Effector memory CD4-positive, alpha-beta T cell (primary cell): Measurements from ENCODE around the gene CHN1.

Source experiments
- DNase-seq, 3 donors: peaks; one replicate each; pipeline ENCODE4 v3.0.0-alpha.2; 2020
- H3K27ac ChIP-seq: 2 replicates; pipeline ENCODE4 v1.7.0; 2013; ENCODE audit warnings: mild to moderate bottlenecking, low read length, moderate library complexity; ENCODE audit not compliant: insufficient read depth, poor library complexity, severe bottlenecking
- H3K27me3 ChIP-seq: replicated peaks from 2 replicates; pipeline ENCODE4 v1.7.0; 2013; ENCODE audit warnings: mild to moderate bottlenecking, low read length; ENCODE audit not compliant: insufficient read depth, control insufficient read depth, poor library complexity, severe bottlenecking
- H3K36me3 ChIP-seq: 2 replicates; pipeline ENCODE4 v1.7.0; 2013; ENCODE audit warnings: mild to moderate bottlenecking, low read length, moderate library complexity; ENCODE audit not compliant: control insufficient read depth, insufficient read depth
- H3K4me1 ChIP-seq: 2 replicates; pipeline ENCODE4 v1.7.0; 2013; ENCODE audit warnings: low read length, mild to moderate bottlenecking; ENCODE audit not compliant: control insufficient read depth, insufficient read depth, poor library complexity, severe bottlenecking
- H3K4me3 ChIP-seq: 2 replicates; pipeline ENCODE4 v1.7.0; 2013; ENCODE audit warnings: low read length, low read depth, mild to moderate bottlenecking; ENCODE audit not compliant: insufficient read depth, poor library complexity, severe bottlenecking
- H3K9me3 ChIP-seq: 2 replicates; pipeline ENCODE4 v1.7.0; 2013; ENCODE audit warnings: mild to moderate bottlenecking, low read length, moderate library complexity; ENCODE audit not compliant: control insufficient read depth

Gene CHN1

GRCh38 chr2:174863183-174863582 is 142.0 kb downstream of the CHN1 start:
- Histone ChIP-seq H3K4me1 (no peaks in the 10 kb centered on the region), H3K27ac (no peak overlapping the region), H3K36me3 (no peaks in the 10 kb centered on the region), H3K4me3 (no peak overlapping the region), H3K9me3 (no peaks in the 10 kb centered on the region), H3K27me3 (no peaks in the 10 kb centered on the region)
- no peak for DNase-seq

DNA sequence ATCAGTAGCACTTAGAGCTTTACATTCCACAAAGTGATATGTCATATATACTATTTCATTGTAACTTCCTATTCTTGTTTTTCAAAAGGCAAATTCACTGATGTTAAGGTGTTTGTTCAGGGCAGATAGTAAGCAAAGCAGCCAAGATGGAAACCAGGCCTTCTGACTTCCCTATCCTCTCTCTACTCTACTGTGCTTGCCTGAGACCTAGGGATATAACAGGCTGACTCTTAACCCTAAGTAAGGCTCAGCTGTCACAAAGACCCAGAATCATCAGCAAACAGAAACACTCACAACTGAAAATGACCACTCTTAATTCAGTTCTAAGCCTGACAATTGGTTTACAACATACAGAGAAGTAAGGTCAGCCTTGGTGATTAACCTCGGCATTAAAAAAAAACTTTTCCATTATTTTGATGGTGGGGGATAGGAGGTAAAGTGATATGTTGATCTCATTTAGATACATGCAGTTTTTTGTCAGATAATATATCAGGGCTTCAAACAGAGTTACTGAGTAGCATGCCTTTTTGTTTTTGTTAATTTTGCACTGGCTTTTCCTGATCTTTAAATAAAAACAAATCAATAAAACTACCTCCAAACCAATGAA is 145.5 kb downstream of the CHN1 start:
- Histone ChIP-seq H3K36me3 (no peaks in the 10 kb centered on the region), H3K9me3 (no peaks in the 10 kb centered on the region), H3K4me1 (no peaks in the 10 kb centered on the region), H3K27ac (no peak overlapping the region), H3K4me3 (no peak overlapping the region), H3K27me3 (no peaks in the 10 kb centered on the region)
- DNase-seq = no peak

- Histone ChIP-seq H3K36me3 (no peaks in the 10 kb centered on the region), H3K4me3 (no peak overlapping the region), H3K4me1 (no peaks in the 10 kb centered on the region), H3K9me3 (no peaks in the 10 kb centered on the region), H3K27ac (no peak overlapping the region), H3K27me3 (no peaks in the 10 kb centered on the region)
- no peak for DNase-seq
These were observed 146.4 kb downstream of the CHN1 start for GRCh38 chr2:174858745-174859144.

- DNase-seq = no peak
- Histone ChIP-seq H3K27me3 (no peaks in the 10 kb centered on the region), H3K27ac (no peak overlapping the region), H3K9me3 (no peaks in the 10 kb centered on the region), H3K36me3 (no peaks in the 10 kb centered on the region), H3K4me3 (no peak overlapping the region), H3K4me1 (no peaks in the 10 kb centered on the region)
These were observed 148.7 kb downstream of the CHN1 start for GRCh38 chr2:174856447-174856846.

DNA sequence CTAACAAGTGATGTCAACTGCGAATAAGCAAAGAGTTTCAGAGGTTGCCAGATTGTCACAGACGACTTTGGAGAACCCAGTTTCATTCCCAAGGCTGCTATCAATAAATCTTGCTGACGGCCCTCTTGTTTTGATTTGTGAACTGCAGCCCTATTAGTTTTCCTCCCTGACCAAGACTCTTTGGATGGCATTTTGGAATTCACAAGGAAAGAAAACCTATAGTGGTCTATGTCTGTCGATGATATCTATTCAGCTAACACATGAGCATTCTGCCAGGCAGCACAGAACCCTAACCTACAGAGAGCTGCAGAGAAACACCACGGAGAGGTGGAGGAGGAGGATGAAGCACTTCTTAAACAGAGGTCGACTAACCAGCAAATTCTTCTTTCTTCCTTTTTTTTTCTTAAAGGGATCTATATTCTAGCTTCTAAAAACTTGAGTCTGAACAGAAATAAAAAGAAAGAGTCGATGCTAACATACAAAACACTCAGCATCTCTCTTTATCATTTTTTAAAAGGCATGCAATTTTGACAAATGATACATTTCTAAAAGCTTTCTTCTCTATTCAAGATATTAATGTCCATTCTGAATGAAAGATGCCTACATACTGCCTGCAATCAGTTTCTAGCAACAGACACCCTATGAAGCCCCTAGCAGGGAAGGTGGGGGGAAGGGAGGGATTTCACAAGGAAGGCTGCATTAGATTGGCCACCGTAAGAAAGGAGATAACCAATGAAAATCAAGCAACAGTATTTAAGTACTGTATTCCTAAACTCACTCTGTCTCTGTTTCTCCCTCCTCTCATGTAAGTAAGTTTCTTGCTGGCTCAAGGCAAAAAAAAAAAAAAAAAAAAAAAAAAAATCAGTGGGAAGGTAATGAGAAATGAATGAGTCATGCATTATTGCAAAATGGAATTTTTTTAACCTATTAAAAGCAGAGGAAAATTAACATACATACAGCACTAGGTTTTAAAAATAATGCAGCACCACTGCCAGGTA is 157.9 kb downstream of the CHN1 start:
- Histone ChIP-seq H3K9me3 (no peaks in the 10 kb centered on the region), H3K4me1 (no peaks in the 10 kb centered on the region), H3K27ac (no peak overlapping the region), H3K4me3 (no peak overlapping the region), H3K36me3 (no peaks in the 10 kb centered on the region), H3K27me3 (no peaks in the 10 kb centered on the region)
- DNase-seq = no peak

- Histone ChIP-seq H3K36me3 (no peaks in the 10 kb centered on the region), H3K4me3 (no peak overlapping the region), H3K27me3 (no peaks in the 10 kb centered on the region), H3K4me1 (no peaks in the 10 kb centered on the region), H3K27ac (no peak overlapping the region), H3K9me3 (no peaks in the 10 kb centered on the region)
- DNase-seq = no peak
These were observed 159.0 kb downstream of the CHN1 start for GRCh38 chr2:174846218-174846617.

GRCh38 chr2:174844295-174844708 is 160.9 kb downstream of the CHN1 start:
- no peak for DNase-seq
- no peak overlapping the region for H3K27ac ChIP-seq
- H3K9me3 ChIP-seq = no peaks in the 10 kb centered on the region
- H3K27me3 ChIP-seq = no peaks in the 10 kb centered on the region
- no peaks in the 10 kb centered on the region for H3K4me1 ChIP-seq
- no peaks in the 10 kb centered on the region for H3K36me3 ChIP-seq
- no peak overlapping the region for H3K4me3 ChIP-seq

DNA sequence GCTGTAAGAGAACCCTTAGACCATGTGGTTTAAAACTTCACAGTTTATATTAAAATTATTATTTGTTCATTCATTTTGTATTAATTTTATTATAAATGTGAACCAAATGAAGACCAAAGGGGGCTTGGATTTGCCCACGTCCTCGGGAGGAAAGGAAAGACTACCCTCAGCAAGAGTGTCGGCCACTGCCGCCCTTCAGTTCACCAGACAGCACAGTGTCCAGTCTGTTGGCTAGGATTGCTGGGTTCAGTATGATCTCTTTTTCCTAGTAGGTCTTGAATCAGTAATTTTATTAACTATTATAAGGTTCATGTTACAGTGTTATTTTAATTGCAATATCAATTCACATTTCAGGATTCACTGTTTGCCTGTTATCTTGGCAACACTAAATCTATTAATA is 162.7 kb downstream of the CHN1 start:
- no peaks in the 10 kb centered on the region for H3K4me1 ChIP-seq
- DNase-seq = no peak
- H3K9me3 ChIP-seq = no peaks in the 10 kb centered on the region
- no peak overlapping the region for H3K27ac ChIP-seq
- H3K4me3 ChIP-seq = no peak overlapping the region
- no peaks in the 10 kb centered on the region for H3K27me3 ChIP-seq
- no peaks in the 10 kb centered on the region for H3K36me3 ChIP-seq

- no peak overlapping the region for H3K27ac ChIP-seq
- H3K9me3 ChIP-seq = no peaks in the 10 kb centered on the region
- no peak for DNase-seq
- H3K4me1 ChIP-seq = no peaks in the 10 kb centered on the region
- no peaks in the 10 kb centered on the region for H3K27me3 ChIP-seq
- no peak overlapping the region for H3K4me3 ChIP-seq
- no peaks in the 10 kb centered on the region for H3K36me3 ChIP-seq
These were observed 163.2 kb downstream of the CHN1 start for GRCh38 chr2:174841936-174842335.

- no peak overlapping the region for H3K27ac ChIP-seq
- no peaks in the 10 kb centered on the region for H3K36me3 ChIP-seq
- no peaks in the 10 kb centered on the region for H3K9me3 ChIP-seq
- H3K27me3 ChIP-seq = no peaks in the 10 kb centered on the region
- DNase-seq = no peak
- no peak overlapping the region for H3K4me3 ChIP-seq
- H3K4me1 ChIP-seq = no peaks in the 10 kb centered on the region
These were observed 163.8 kb downstream of the CHN1 start for GRCh38 chr2:174841350-174841749.
